Measurements from ENCODE around the gene RNF167.

The RNF167 gene

GRCh38 chr17:4942760-4943508 is 2.9 kb downstream of the RNF167 start:
- H3K4me3 ChIP-seq (ENCODE audit: low read depth, low read length), result no peak overlapping the region
- ChIA-PET POLR2A (interaction anchor here (0.7 to 17.9 kb wide), 5 partner anchors 10 to 60 kb away, joined by 3 to 358 read pairs (median 5); partner anchors contain the start of genes GP1BA, INCA1, KIF1C and SPAG7), CTCF (interaction anchor here (1.1 to 1.2 kb wide), 2 partner anchors 33 to 45 kb away, joined by 4 to 7 read pairs; partner anchors contain the start of gene CAMTA2)
- peaks cover 21% of the 10 kb centered on the region for H3K4me1 ChIP-seq (ENCODE audit: control insufficient read depth, insufficient read depth, low read length)
- TF ChIP-seq ZNF514 (tag by site-specific recombination; IDR thresholded peaks at IDR 0.05) (no peak), ZFHX2 (tag by site-specific recombination; conservative IDR thresholded peaks at IDR 0.05) (no peak), ZNF2 (tag by site-specific recombination; IDR thresholded peaks at IDR 0.05) (no peak), ZNF76 (tag by site-specific recombination; IDR thresholded peaks at IDR 0.05; ENCODE audit: borderline replicate concordance, low read depth) (0 out of 2 replicates have a peak, but pooled peaks have one; percentile 33), MYNN (tag by site-specific recombination; IDR thresholded peaks at IDR 0.05; ENCODE audit: borderline replicate concordance) (no peak), ZNF548 (tag by site-specific recombination; IDR thresholded peaks at IDR 0.05) (no peak), IKZF3 (tag by site-specific recombination; IDR thresholded peaks at IDR 0.05) (0 out of 2 replicates have a peak, but pooled peaks have one; percentile 33), BCL11B (tag by site-specific recombination; IDR thresholded peaks at IDR 0.05; ENCODE audit: low read depth) (no peak), ZNF366 (tag by site-specific recombination; conservative IDR thresholded peaks at IDR 0.05) (0 out of 2 replicates have a peak, but pooled peaks have one; percentile 31)
- H3K27ac ChIP-seq (ENCODE audit: extremely low read depth, low read depth, low read length), result peak overlapping the region; percentile 14; the same call in 1 of the 2 replicates
- H3K36me3 ChIP-seq (ENCODE audit: control insufficient read depth in 2 of 2, insufficient read depth in 1 of 2, low read length in 2 of 2), result peaks cover 38 to 70% of the 10 kb centered on the region in 2 experiments
- no peaks in the 10 kb centered on the region for H3K9me3 ChIP-seq (ENCODE audit: control insufficient read depth, insufficient read depth, low read depth, low read length)

GRCh38 chr17:4944163-4944553 is 4.1 kb downstream of the RNF167 start:
- CTCF ChIA-PET, result interaction anchor here (0.6 to 1.2 kb wide), 3 partner anchors 23 to 44 kb away, joined by 3 to 7 read pairs (median 4); partner anchors contain the start of gene CAMTA2
- Histone ChIP-seq H3K4me3 (ENCODE audit: low read depth, low read length) (no peak overlapping the region), H3K4me1 (ENCODE audit: control insufficient read depth, insufficient read depth, low read length) (peaks cover 19% of the 10 kb centered on the region), H3K27ac (ENCODE audit: extremely low read depth, low read depth, low read length) (peak overlapping the region; percentile 99), H3K9me3 (ENCODE audit: control insufficient read depth, insufficient read depth, low read depth, low read length) (no peaks in the 10 kb centered on the region), H3K36me3 (ENCODE audit: control insufficient read depth in 2 of 2, insufficient read depth in 1 of 2, low read length in 2 of 2) (peaks cover 38 to 60% of the 10 kb centered on the region in 2 experiments)
- TF ChIP-seq PATZ1 (tag by site-specific recombination; IDR thresholded peaks at IDR 0.05) (peak; percentile 51), ZBTB20 (tag by site-specific recombination; IDR thresholded peaks at IDR 0.05) (no peak), SP2 (tag by site-specific recombination; IDR thresholded peaks at IDR 0.05) (peak; percentile 56), KLF1 (tag by site-specific recombination; IDR thresholded peaks at IDR 0.05) (peak; percentile 55), SP3 (tag by site-specific recombination; IDR thresholded peaks at IDR 0.05) (peak; percentile 46; the same call in 1 of the 2 replicates), ZNF623 (tag by site-specific recombination; IDR thresholded peaks at IDR 0.05) (peak; percentile 87), KLF8 (tag by site-specific recombination; IDR thresholded peaks at IDR 0.05) (peak; percentile 47; the same call in 1 of the 2 replicates), ZNF211 (tag by site-specific recombination; IDR thresholded peaks at IDR 0.05; ENCODE audit: low read depth) (no peak), ZNF10 (tag by site-specific recombination; IDR thresholded peaks at IDR 0.05) (0 out of 2 replicates have a peak, but pooled peaks have one; percentile 6), RBAK (tag by site-specific recombination; IDR thresholded peaks at IDR 0.05) (no peak), ZNF362 (tag by site-specific recombination; IDR thresholded peaks at IDR 0.05) (no peak), WT1 (tag by site-specific recombination; IDR thresholded peaks at IDR 0.05) (peak; percentile 53; the same call in 1 of the 2 replicates), ZBTB8A (tag by site-specific recombination; IDR thresholded peaks at IDR 0.05) (peak; percentile 24; the same call in 1 of the 2 replicates), ZNF433 (tag by site-specific recombination; IDR thresholded peaks at IDR 0.05; ENCODE audit: low read depth) (no peak), ZNF571 (tag by site-specific recombination; IDR thresholded peaks at IDR 0.05) (no peak), ZNF600 (tag by site-specific recombination; IDR thresholded peaks at IDR 0.05) (peak; percentile 48)
- TF ChIP-seq, protein P1, sequence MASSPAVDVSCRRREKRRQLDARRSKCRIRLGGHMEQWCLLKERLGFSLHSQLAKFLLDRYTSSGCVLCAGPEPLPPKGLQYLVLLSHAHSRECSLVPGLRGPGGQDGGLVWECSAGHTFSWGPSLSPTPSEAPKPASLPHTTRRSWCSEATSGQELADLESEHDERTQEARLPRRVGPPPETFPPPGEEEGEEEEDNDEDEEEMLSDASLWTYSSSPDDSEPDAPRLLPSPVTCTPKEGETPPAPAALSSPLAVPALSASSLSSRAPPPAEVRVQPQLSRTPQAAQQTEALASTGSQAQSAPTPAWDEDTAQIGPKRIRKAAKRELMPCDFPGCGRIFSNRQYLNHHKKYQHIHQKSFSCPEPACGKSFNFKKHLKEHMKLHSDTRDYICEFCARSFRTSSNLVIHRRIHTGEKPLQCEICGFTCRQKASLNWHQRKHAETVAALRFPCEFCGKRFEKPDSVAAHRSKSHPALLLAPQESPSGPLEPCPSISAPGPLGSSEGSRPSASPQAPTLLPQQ (tag by site-specific recombination; IDR thresholded peaks at IDR 0.05), result no peak
- POLR2A ChIA-PET, result interaction anchor here (0.7 to 17.9 kb wide), 3 partner anchors 12 to 145 kb away, joined by 3 to 358 read pairs (median 8); partner anchors contain the start of genes GP1BA and SPAG7

All from HEK293 (cell line).